ENCODE results near the gene DPP9.

DPP9 gene

GRCh38 chr19:4707956-4708650 is 15.5 kb downstream of the DPP9 start:
- DNase-seq, result no peak

GRCh38 chr19:4707322-4707721 is 16.3 kb downstream of the DPP9 start:
- no peak for DNase-seq

GRCh38 chr19:4705413-4706131 is 18.1 kb downstream of the DPP9 start:
- no peak for DNase-seq

DNA sequence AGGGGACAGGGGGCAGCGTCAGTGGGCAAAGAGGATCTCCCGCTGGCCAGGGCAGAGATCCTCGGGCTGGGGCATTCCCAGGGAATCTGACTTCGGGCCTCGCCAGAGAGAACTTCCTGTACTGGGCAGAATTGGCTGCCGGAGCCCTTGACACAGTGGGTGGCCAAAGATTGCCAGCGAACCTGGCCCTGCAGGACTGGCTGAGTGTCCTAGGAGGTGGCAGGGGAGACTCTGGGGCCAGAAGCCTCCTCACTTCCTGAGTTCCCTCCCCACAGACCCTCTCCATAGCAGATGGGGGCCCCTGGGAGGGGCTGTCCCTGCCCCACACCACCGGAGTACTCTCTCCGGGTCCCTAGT is 19.3 kb downstream of the DPP9 start:
- no peak for DNase-seq

- DNase-seq, result no peak
Measured at GRCh38 chr19:4703671-4704316, 19.8 kb downstream of the DPP9 start.

DNA sequence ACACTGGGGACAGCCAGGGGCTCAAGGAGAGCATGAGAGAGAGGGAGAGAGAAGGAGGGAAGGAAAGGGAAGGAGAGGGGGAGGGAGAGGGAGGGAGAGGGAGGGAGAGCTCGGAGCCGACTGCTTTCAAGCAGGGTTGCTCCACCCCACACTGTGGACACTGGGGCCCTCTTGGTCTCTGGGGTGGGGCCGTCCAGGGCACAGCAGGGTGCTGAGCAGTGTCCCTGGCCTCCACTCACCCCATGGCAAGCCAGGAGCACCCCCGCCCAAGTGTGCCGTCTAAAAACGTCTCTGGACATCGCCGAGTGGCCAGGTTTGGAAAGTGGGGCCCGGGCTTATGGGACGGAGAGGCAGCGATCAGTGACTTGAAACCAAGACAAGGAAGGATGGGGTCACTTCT is 20.9 kb downstream of the DPP9 start:
- DNase-seq, result no peak

GRCh38 chr19:4701557-4701956 is 22.1 kb downstream of the DPP9 start:
- no peak for DNase-seq

DNA sequence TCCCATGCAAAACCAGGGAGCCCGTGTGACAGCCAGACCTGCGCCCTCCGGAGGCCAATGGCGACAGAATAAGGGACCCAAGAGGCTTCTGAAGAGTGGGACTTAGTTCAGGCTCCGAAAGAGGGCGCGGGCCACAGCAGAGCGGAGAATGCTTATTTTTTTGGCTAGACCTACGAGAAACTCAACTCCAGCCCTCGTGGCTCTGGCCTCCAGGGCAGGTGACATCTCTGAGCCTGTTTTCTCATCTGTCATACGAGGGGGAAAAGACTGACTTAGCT is 23.0 kb downstream of the DPP9 start:
- no peak for DNase-seq

- DNase-seq, result no peak
Measured at GRCh38 chr19:4699826-4700692, 23.6 kb downstream of the DPP9 start.

DNA sequence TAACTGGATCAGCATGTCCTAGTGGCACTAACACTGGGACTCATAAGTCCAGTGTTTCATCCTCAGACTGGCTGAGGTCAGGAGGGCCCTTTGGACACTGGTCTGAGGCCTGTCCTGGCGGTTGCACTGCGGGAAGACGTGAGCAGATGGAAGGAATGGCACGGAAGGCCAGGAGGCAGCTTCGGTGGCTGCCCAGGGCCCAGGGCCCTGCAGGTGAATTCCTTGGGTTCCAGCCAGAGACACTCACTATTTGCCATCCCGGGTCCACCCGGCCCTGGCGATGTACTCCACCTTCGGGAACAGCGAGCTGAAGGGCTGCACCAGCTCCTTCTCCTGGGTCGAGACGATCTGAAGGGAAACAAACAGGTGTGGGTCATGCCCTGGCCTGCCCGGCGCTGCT is 26.3 kb downstream of the DPP9 start:
- DNase-seq, result no peak

- DNase-seq, result no peak
Measured at GRCh38 chr19:4695224-4695731, 28.4 kb downstream of the DPP9 start.

- DNase-seq, result no peak
Measured at GRCh38 chr19:4694211-4694987, 29.2 kb downstream of the DPP9 start.

DNA sequence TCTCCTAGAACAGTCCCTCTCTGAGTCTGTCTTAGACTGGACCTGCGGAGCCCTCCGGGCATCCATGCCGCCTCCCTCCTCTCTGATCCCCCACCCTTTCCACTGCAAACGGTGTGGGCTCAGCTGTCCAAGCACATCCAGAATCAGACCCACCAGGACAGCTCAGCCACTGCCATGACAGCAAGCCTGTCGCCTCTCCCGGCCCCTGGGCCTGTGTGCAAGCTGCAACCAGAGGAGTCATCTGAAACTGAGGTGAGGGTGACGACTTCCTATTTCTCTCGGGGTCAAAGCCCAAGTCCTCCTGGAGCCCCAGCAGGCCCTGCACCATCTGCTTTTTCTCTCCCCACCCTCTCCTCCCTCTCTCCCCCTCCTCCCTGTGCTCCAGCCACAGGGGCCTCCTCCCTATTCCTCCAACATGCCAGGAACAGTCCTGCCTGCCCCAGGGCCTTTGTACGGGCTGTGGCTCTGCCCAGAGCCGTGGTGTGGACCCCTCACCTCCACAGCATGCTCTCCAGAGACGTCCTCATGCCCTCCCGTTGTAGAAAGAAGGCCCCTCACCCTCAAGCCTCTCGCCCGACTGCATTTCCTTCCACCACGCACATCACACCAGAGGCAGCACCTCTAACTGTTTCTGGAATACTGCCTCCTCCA is 30.0 kb downstream of the DPP9 start:
- no peak for DNase-seq

DNA sequence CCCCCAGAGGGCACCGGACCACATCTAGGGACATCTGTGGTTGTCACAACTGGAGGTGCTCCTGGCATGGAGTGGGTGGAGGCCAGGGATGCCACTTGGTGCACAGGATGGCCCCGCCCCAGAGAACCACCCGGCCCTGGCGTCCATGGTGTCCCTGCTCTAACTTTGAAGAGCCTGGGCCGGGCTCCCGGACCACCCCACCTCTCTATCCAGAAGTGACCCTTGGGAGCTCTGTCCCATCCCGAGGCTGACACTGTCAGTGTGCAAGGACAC is 30.6 kb downstream of the DPP9 start:
- DNase-seq, result no peak

GRCh38 chr19:4692251-4693077 is 31.2 kb downstream of the DPP9 start:
- DNase-seq, result no peak

- DNase-seq, result no peak
Measured at GRCh38 chr19:4691373-4691772, 32.3 kb downstream of the DPP9 start.

DNA sequence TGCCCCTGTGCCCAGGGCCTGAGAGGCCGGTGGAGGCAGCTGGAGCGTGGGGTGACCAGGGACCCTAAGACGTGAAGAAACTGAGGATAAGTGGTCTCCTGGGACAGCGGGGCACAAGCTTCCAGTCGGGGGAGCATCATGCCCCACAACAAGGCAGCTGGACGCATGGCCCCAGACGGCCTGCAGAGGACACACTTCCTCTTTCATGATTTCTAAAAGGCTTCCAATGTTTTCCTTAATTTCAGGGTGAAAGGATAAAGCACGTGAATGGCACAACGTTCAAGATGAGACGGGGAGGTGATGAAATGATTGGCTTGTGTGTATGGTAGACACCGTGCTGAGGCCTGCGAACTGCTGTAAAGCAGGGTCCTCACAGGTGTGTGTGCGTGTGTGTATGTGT is 33.3 kb downstream of the DPP9 start:
- no peak for DNase-seq

- no peak for DNase-seq
Measured at GRCh38 chr19:4689403-4689802, 34.2 kb downstream of the DPP9 start.

DNA sequence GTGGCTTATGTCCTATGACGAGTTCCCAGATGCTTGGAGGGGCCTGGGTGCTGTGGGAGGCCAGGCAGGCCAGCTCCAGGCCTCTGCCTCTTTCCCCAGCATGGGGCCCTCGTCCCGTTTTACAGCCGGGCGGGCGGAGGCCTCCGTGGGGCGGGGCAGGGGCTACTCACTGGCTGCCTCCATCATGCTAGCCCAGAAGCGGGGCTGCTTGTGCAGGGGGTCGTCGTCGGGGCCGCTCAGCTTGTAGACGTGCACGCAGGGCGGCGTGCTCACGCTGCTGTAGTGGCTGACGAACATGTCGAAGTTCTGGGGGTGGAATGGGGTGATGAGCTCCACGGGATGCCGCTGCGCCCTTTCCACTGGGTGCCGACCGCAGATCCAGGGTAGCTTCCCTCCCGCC is 35.1 kb downstream of the DPP9 start:
- DNase-seq, result no peak

DNA sequence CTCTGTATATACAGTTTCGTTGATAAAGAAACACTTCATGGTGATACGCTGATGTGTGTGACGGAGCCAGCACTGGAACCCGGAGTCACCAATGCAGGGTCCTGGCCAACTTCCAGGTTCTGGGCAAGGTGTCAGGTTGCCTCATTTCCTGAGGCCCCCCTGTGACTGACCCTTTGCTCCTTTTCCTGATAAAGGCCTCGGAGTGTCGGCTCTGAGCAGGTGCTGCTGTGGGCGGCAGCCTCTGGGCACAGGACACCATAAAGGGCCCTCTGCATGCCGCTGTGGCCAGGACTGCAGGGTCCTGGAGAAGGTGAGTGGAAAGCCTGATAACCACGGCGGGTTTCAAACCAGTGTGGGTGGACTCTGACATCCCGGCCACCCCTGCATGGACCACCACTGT is 36.2 kb downstream of the DPP9 start:
- no peak for DNase-seq

- no peak for DNase-seq
Measured at GRCh38 chr19:4686700-4687099, 36.9 kb downstream of the DPP9 start.

All from eye (tissue), 1 donor.